Ishikawa (cell line): ENCODE results near the gene UTF1.

ENCODE experiments used
- CEBPB ChIP-seq: IDR thresholded peaks from 2 replicates; pipeline ENCODE4 v1.6.1; 2012
- EGR1 ChIP-seq: IDR thresholded peaks from 2 replicates; pipeline ENCODE4 v1.6.1; 2012
- RAD21 ChIP-seq: IDR thresholded peaks from 2 replicates; pipeline ENCODE4 v1.6.1; 2012; ENCODE audit warnings: low read depth
- TAF1 ChIP-seq: IDR thresholded peaks from 2 replicates; pipeline ENCODE4 v1.6.1; 2012; ENCODE audit warnings: low read depth, mild to moderate bottlenecking
- TF ChIP-seq, protein P1 (sequence below): IDR thresholded peaks from 2 replicates; pipeline ENCODE4 v1.6.1; 2012; ENCODE audit warnings: low read depth, mild to moderate bottlenecking
- TF ChIP-seq, protein P2 (sequence below): IDR thresholded peaks from 2 replicates; pipeline ENCODE4 v1.6.1; 2012

DNA sequence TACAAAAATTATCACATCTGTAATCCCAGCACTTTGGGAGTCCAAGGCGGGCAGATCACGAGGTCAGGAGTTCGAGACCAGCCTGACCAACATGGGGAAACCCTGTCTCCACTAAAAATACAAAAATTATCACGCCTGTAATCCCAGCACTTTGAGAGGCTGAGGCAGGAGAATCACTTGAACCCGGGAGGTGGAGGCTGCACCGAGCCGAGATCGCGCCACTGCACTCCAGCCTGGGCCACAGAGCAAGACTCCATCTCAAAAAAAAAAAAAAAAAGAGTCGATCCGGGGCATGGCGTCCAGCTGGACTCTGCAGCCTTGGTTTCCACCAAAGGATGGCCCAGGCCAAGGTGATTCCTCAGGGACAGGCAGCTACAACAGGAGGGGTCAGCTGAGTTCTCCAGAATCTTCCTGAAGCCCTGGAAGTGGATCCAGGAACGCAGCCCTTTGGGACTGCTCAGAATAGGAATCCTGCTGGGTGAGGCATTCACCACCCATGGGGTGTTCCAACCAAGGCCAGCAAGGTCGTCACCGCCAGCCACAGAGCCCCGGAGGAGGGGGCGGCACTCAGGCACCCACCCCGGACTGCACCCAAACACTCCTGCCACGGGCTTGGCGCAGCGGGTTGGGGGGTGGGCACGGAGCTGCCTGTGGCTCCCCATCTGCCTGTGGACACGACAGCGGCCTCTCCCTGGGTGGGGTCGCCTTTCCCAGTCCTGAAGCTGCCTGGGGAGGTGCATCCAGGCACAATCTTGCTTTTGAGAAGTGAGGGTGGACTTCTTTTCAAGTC is 12.0 kb upstream of the UTF1 start:
- TF ChIP-seq, protein P1, sequence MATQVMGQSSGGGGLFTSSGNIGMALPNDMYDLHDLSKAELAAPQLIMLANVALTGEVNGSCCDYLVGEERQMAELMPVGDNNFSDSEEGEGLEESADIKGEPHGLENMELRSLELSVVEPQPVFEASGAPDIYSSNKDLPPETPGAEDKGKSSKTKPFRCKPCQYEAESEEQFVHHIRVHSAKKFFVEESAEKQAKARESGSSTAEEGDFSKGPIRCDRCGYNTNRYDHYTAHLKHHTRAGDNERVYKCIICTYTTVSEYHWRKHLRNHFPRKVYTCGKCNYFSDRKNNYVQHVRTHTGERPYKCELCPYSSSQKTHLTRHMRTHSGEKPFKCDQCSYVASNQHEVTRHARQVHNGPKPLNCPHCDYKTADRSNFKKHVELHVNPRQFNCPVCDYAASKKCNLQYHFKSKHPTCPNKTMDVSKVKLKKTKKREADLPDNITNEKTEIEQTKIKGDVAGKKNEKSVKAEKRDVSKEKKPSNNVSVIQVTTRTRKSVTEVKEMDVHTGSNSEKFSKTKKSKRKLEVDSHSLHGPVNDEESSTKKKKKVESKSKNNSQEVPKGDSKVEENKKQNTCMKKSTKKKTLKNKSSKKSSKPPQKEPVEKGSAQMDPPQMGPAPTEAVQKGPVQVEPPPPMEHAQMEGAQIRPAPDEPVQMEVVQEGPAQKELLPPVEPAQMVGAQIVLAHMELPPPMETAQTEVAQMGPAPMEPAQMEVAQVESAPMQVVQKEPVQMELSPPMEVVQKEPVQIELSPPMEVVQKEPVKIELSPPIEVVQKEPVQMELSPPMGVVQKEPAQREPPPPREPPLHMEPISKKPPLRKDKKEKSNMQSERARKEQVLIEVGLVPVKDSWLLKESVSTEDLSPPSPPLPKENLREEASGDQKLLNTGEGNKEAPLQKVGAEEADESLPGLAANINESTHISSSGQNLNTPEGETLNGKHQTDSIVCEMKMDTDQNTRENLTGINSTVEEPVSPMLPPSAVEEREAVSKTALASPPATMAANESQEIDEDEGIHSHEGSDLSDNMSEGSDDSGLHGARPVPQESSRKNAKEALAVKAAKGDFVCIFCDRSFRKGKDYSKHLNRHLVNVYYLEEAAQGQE: no peak
- no peak for TF ChIP-seq RAD21
- TF ChIP-seq, protein P2, sequence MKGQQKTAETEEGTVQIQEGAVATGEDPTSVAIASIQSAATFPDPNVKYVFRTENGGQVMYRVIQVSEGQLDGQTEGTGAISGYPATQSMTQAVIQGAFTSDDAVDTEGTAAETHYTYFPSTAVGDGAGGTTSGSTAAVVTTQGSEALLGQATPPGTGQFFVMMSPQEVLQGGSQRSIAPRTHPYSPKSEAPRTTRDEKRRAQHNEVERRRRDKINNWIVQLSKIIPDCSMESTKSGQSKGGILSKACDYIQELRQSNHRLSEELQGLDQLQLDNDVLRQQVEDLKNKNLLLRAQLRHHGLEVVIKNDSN: no peak
- no peak for TF ChIP-seq EGR1
- TF ChIP-seq TAF1: no peak
- no peak for TF ChIP-seq CEBPB
